Activated CD4-positive, alpha-beta T cell treated with anti-CD3 and anti-CD28 coated beads, Interleukin-2, amount 50 U/mL, for 24 hours (primary cell): ENCODE results near the gene OR9Q1.

ENCODE experiments used
- DNase-seq, 2 donors: peaks; one replicate each; pipeline ENCODE4 v3.0.0-alpha.2; 2020; ENCODE audit warnings: low read depth in 1 of 2, low spot score in 1 of 2

The OR9Q1 gene

GRCh38 chr11:58030653-58031052, 7.0 kb downstream of the OR9Q1 start, which contains the start of gene OR6Q1:
Gene OR6Q1 (plus strand): TSS chr11:58030953. CDS start chr11:58030953, 0 bp downstream.
- no peak for DNase-seq

GRCh38 chr11:58034471-58034870, 10.8 kb downstream of the OR9Q1 start:
- no peak for DNase-seq

- DNase-seq = no peak
Observed at GRCh38 chr11:58039589-58039988, 15.9 kb downstream of the OR9Q1 start.

GRCh38 chr11:58043379-58043778, 19.7 kb downstream of the OR9Q1 start:
- DNase-seq = no peak

- no peak for DNase-seq
Observed at GRCh38 chr11:58046231-58046630, 22.6 kb downstream of the OR9Q1 start.

- DNase-seq = no peak
Observed at GRCh38 chr11:58047818-58048217, 24.1 kb downstream of the OR9Q1 start.

GRCh38 chr11:58055806-58056401, 32.2 kb downstream of the OR9Q1 start:
- DNase-seq = no peak

- DNase-seq = no peak
Observed at GRCh38 chr11:58057481-58057880, 33.8 kb downstream of the OR9Q1 start.

GRCh38 chr11:58058276-58059006, 34.8 kb downstream of the OR9Q1 start:
- no peak for DNase-seq

GRCh38 chr11:58059007-58059350, 35.3 kb downstream of the OR9Q1 start:
- DNase-seq = no peak

GRCh38 chr11:58060535-58060934, 36.9 kb downstream of the OR9Q1 start:
- DNase-seq = no peak

- no peak for DNase-seq
Observed at GRCh38 chr11:58060939-58061672, 37.4 kb downstream of the OR9Q1 start.

- DNase-seq = no peak
Observed at GRCh38 chr11:58061813-58062212, 38.1 kb downstream of the OR9Q1 start.

GRCh38 chr11:58067685-58068084, 44.0 kb downstream of the OR9Q1 start:
- no peak for DNase-seq

- DNase-seq = no peak
Observed at GRCh38 chr11:58068655-58069054, 45.0 kb downstream of the OR9Q1 start.

- no peak for DNase-seq
Observed at GRCh38 chr11:58070585-58070984, 46.9 kb downstream of the OR9Q1 start.

GRCh38 chr11:58075781-58076180, 52.1 kb downstream of the OR9Q1 start:
- no peak for DNase-seq

GRCh38 chr11:58086528-58086927, 62.8 kb downstream of the OR9Q1 start:
- no peak for DNase-seq

- no peak for DNase-seq
Observed at GRCh38 chr11:58097437-58097836, 73.8 kb downstream of the OR9Q1 start.

GRCh38 chr11:58121096-58121495, 97.4 kb downstream of the OR9Q1 start:
- DNase-seq = no peak

GRCh38 chr11:58125469-58125868, 101.8 kb downstream of the OR9Q1 start, which contains the start of gene OR9I1:
Gene OR9I1 (minus strand): TSS chr11:58125530. CDS start chr11:58119444, 6,086 bp downstream.
- no peak for DNase-seq

GRCh38 chr11:58127350-58127749, 103.7 kb downstream of the OR9Q1 start:
- DNase-seq = no peak
